Measurements from ENCODE around the gene PLAAT3.

DNA sequence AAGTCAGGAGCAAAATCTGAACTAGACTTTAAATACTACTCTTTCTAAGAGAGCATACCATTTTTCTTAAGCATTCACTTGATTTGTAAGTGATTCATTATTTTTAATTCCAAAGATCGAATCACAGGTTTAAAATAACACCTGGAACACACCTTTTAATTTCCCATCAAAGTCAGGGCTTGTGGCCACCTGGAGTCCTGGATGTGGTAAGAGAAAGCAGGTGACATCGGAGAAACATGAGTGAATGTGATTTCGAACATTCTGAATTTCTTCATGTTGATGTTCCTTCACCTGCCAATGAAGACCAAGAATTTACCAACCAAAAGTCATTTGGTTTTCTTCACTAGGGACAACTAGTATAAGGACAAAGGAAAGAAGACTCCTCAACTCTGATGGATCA is 29.0 kb upstream of the PLAAT3 start:
- no peak for TF ChIP-seq POLR2AphosphoS5 (IDR thresholded peaks at IDR 0.05; ENCODE audit: borderline replicate concordance, low read depth, low read length)
- TF ChIP-seq EZH2 (IDR thresholded peaks at IDR 0.05), result no peak
- TF ChIP-seq FOXP2 (optimal IDR thresholded peaks at IDR 0.05; ENCODE audit: control extremely low read depth, extremely low read length, insufficient read depth), result no peak
